SK-N-SH (cell line): Measurements from ENCODE around the gene DPYSL4. TPM values are rescaled to one million over a fixed set of nuclear protein-coding genes. Genes with fewer than 3 reads are reported as not detected.

Source experiments
- CTCF ChIA-PET: fragments of 300-600, 350-600 bp; formaldehyde crosslinking; extraction: SDS; loops from one replicate; lab custom pipeline; 2021; lab: Yijun Ruan, JAX
- POLR2A ChIA-PET: fragments of 350-600 bp; sonication (Branson Sonifier 250); formaldehyde crosslinking; extraction: SDS; loops from one replicate; lab custom pipeline; 2020; ENCODE audit warnings: antibody characterized with exemption, inconsistent platforms; lab: Yijun Ruan, JAX
- DNase-seq: peaks from one replicate; pipeline ENCODE4 v3.0.0; 2012
- H2AFZ ChIP-seq: fragments of 200-600 bp; sonication (generic); 2 replicates; pipeline ENCODE4 v1.8.1; 2016; ENCODE audit warnings: antibody characterized with exemption, mild to moderate bottlenecking, low read depth
- H3F3A ChIP-seq: fragments of 200-600 bp; sonication (generic); replicated peaks from 2 replicates; pipeline ENCODE3; 2016; ENCODE audit warnings: antibody characterized with exemption, mild to moderate bottlenecking; ENCODE audit not compliant: insufficient read depth
- H3K27ac ChIP-seq, 2 experiments: fragments of 200-500 bp in 1 of 2; fragments of 200-600 bp in 1 of 2; sonication (Bioruptor generic) in 1 of 2; sonication (generic), shearing (Covaris generic) in 1 of 2; 2 replicates each; pipeline versions ENCODE4 v1.5.1 to v1.6.1; 2014 to 2016; ENCODE audit warnings: low read depth in 2 of 2, inconsistent platforms in 1 of 2, low read length in 1 of 2, mild to moderate bottlenecking in 1 of 2, mixed read lengths in 1 of 2
- H3K27me3 ChIP-seq: fragments of 200-600 bp; sonication (generic), shearing (Covaris generic); 2 replicates; pipeline ENCODE4 v1.6.1; 2016; ENCODE audit warnings: mixed run types; ENCODE audit not compliant: insufficient read depth
- H3K36me3 ChIP-seq, 2 experiments: fragments of 200-500 bp in 1 of 2; fragments of 200-600 bp in 1 of 2; sonication (Bioruptor generic) in 1 of 2; sonication (generic) in 1 of 2; replicated peaks in 1 of 2; 2 replicates each; pipeline versions ENCODE3 to v1.5.1; 2014 to 2016; ENCODE audit warnings: low read length in 1 of 2, mild to moderate bottlenecking in 1 of 2; ENCODE audit not compliant: insufficient read depth in 2 of 2, control insufficient read depth in 1 of 2
- H3K4me1 ChIP-seq, 2 experiments: fragments of 200-500 bp in 1 of 2; fragments of 200-600 bp in 1 of 2; sonication (Bioruptor generic) in 1 of 2; sonication (generic), shearing (Covaris generic) in 1 of 2; 2 replicates each; pipeline versions ENCODE4 v1.5.1 to v1.6.1; 2014 to 2016; ENCODE audit warnings: low read depth in 1 of 2, low read length in 1 of 2, mixed run types in 1 of 2; ENCODE audit not compliant: insufficient read depth in 2 of 2, control insufficient read depth in 1 of 2
- H3K4me2 ChIP-seq: fragments of 200-600 bp; sonication (generic), shearing (Covaris generic); 2 replicates; pipeline ENCODE4 v1.6.1; 2017; ENCODE audit warnings: mixed run types
- H3K4me3 ChIP-seq, 2 experiments: fragments of 200-500 bp in 1 of 2; fragments of 200-600 bp in 1 of 2; sonication (Bioruptor generic) in 1 of 2; sonication (generic), shearing (Covaris generic) in 1 of 2; 2 replicates each; pipeline versions ENCODE4 v1.5.1 to v1.8.1; 2014 to 2016; ENCODE audit warnings: low read depth in 2 of 2, inconsistent platforms in 1 of 2, low read length in 1 of 2, mild to moderate bottlenecking in 1 of 2, mixed read lengths in 1 of 2, moderate library complexity in 1 of 2
- H3K79me2 ChIP-seq: fragments of 200-600 bp; sonication (generic); 2 replicates; pipeline ENCODE4 v1.8.1; 2017; ENCODE audit warnings: mild to moderate bottlenecking; ENCODE audit not compliant: insufficient read depth
- H3K9ac ChIP-seq: fragments of 200-600 bp; sonication (generic); 2 replicates; pipeline ENCODE4 v1.6.1; 2017; ENCODE audit warnings: mixed run types
- H3K9me2 ChIP-seq: fragments of 200-600 bp; sonication (generic); 2 replicates; pipeline ENCODE4 v1.6.1; 2017; ENCODE audit warnings: mixed run types
- H3K9me3 ChIP-seq: fragments of 200-600 bp; sonication (generic); 2 replicates; pipeline ENCODE4 v1.6.1; 2017; ENCODE audit warnings: mixed run types, mild to moderate bottlenecking, moderate library complexity
- H4K20me1 ChIP-seq: fragments of 200-600 bp; sonication (generic); 2 replicates; pipeline ENCODE4 v1.6.1; 2017; ENCODE audit warnings: mild to moderate bottlenecking, mixed run types; ENCODE audit not compliant: insufficient read depth
- CHD2 ChIP-seq: fragments of 150-350 bp; IDR thresholded peaks from 2 replicates; pipeline ENCODE4 v1.6.1; 2018; ENCODE audit warnings: low read length; ENCODE audit not compliant: partially characterized antibody
- ELF1 ChIP-seq: IDR thresholded peaks from 2 replicates; pipeline ENCODE4 v1.4.0; 2012
- GATA2 ChIP-seq: sonication (generic); formaldehyde crosslinking; IDR thresholded peaks from 2 replicates; pipeline ENCODE4 v1.5.0; 2020; ENCODE audit warnings: mild to moderate bottlenecking, missing genetic modification reagents
- JUND ChIP-seq: IDR thresholded peaks from 2 replicates; pipeline ENCODE4 v1.4.0; 2012
- MAX ChIP-seq: IDR thresholded peaks from 2 replicates; pipeline ENCODE4 v1.4.0; 2012; ENCODE audit warnings: low read depth
- MXI1 ChIP-seq: IDR thresholded peaks from 2 replicates; pipeline ENCODE4 v1.6.1; 2012; ENCODE audit warnings: mild to moderate bottlenecking, low read depth, low read length, improper control_type of control experiment
- NFIC ChIP-seq: IDR thresholded peaks from 2 replicates; pipeline ENCODE4 v1.4.0; 2012; ENCODE audit warnings: borderline replicate concordance
- NRF1 ChIP-seq: IDR thresholded peaks from 2 replicates; pipeline ENCODE4 v1.6.1; 2012; ENCODE audit warnings: low read depth, mild to moderate bottlenecking, low read length
- RCOR1 ChIP-seq: fragments of 150-350 bp; IDR thresholded peaks from 2 replicates; pipeline ENCODE4 v1.6.1; 2017; ENCODE audit warnings: antibody characterized with exemption, low read length
- REST ChIP-seq: IDR thresholded peaks from 2 replicates; pipeline ENCODE4 v1.6.1; 2012; ENCODE audit warnings: mild to moderate bottlenecking, low read depth, low read length, moderate library complexity
- RFX5 ChIP-seq: IDR thresholded peaks from 2 replicates; pipeline ENCODE4 v1.6.1; 2012; ENCODE audit warnings: mild to moderate bottlenecking, improper control_type of control experiment, low read length
- SMC3 ChIP-seq: IDR thresholded peaks from 2 replicates; pipeline ENCODE4 v1.6.1; 2012; ENCODE audit warnings: low read depth, low read length, improper control_type of control experiment
- TEAD4 ChIP-seq: IDR thresholded peaks from 2 replicates; pipeline ENCODE4 v1.4.0; 2012; ENCODE audit warnings: mild to moderate bottlenecking, borderline replicate concordance; ENCODE audit not compliant: insufficient read depth
- USF1 ChIP-seq: IDR thresholded peaks from 2 replicates; pipeline ENCODE4 v1.4.0; 2012; ENCODE audit warnings: low read depth, borderline replicate concordance
- YY1 ChIP-seq: IDR thresholded peaks from 2 replicates; pipeline ENCODE4 v1.4.0; 2012; ENCODE audit warnings: low read depth, mild to moderate bottlenecking
- WGBS: methylation state at CpG from one replicate; pipeline ENCODE4 v1.1.6; 2017; ENCODE audit warnings: low lambda C conversion rate; 5-methylcytosine and 5-hydroxymethylcytosine counted together
- polyA plus RNA-seq, 3 experiments: library from polyadenylated mRNA; depleted of rRNA; stranded (reverse); fragments of >200 nt; gene quantifications; 2 replicates each; pipeline ENCODE4 v1.2.3, GENCODE V29; 2012

Gene DPYSL4
- polyA plus RNA-seq, 1 of the 3 experiments (the other 2 are of a cell fraction): 21.8 TPM

GRCh38 chr10:132211246-132211645 is 24.5 kb downstream of the DPYSL4 start:
- H3K36me3 ChIP-seq: no peaks in the 10 kb centered on the region
- H3K27ac ChIP-seq: no peak overlapping the region
- WGBS: 100% methylated on average over 3 of the region's 14 CpGs
- H3K9me2 ChIP-seq: no peaks in the 10 kb centered on the region
- H2AFZ ChIP-seq: no peak overlapping the region
- H3K9ac ChIP-seq: no peak overlapping the region
- no peak for DNase-seq
- no peaks in the 10 kb centered on the region for H3F3A ChIP-seq
- no peaks in the 10 kb centered on the region for H3K79me2 ChIP-seq
- H3K27me3 ChIP-seq: no peaks in the 10 kb centered on the region
- TF ChIP-seq RCOR1 (no peak), USF1 (no peak), YY1 (no peak), RFX5 (no peak), JUND (no peak), NFIC (no peak), MAX (no peak)
- no peaks in the 10 kb centered on the region; a peak in 1 of 4 replicates for H3K4me1 ChIP-seq
- no peak overlapping the region for H3K4me3 ChIP-seq
- ChIA-PET CTCF (interaction anchor here (1.6 kb wide), 1 partner anchor 247 kb away, joined by 4 read pairs; no protein-coding TSS in a partner anchor), POLR2A (no interaction called here)
- H3K9me3 ChIP-seq: no peaks in the 10 kb centered on the region
- no peak overlapping the region for H3K4me2 ChIP-seq
- H4K20me1 ChIP-seq: no peaks in the 10 kb centered on the region

GRCh38 chr10:132212816-132213215 is 26.1 kb downstream of the DPYSL4 start:
- TF ChIP-seq NRF1: no peak
- no peak for TF ChIP-seq TEAD4
- TF ChIP-seq REST: no peak
- TF ChIP-seq GATA2 (CRISPR knock-in tag): no peak
- no peak for TF ChIP-seq USF1
- no peak for TF ChIP-seq JUND
- TF ChIP-seq RFX5: no peak
- no peak for TF ChIP-seq CHD2
- no peak for TF ChIP-seq ELF1
- TF ChIP-seq SMC3: no peak
- no peak for TF ChIP-seq MXI1
- Histone ChIP-seq H2AFZ (no peak overlapping the region), H3K9me2 (no peaks in the 10 kb centered on the region), H3K36me3 (no peaks in the 10 kb centered on the region), H3K27ac (no peak overlapping the region), H3F3A (no peaks in the 10 kb centered on the region), H3K27me3 (no peaks in the 10 kb centered on the region), H3K4me1 (no peaks in the 10 kb centered on the region; a peak in 1 of 4 replicates), H3K4me2 (no peak overlapping the region), H3K9ac (no peak overlapping the region), H3K9me3 (no peaks in the 10 kb centered on the region), H4K20me1 (no peaks in the 10 kb centered on the region), H3K79me2 (no peaks in the 10 kb centered on the region), H3K4me3 (no peak overlapping the region)
- POLR2A ChIA-PET: no interaction called here
- CTCF ChIA-PET: interaction anchor here (1.6 kb wide), 1 partner anchor 246 kb away, joined by 4 read pairs; no protein-coding TSS in a partner anchor
- WGBS: 89% methylated on average over 9 of the region's 9 CpGs
- DNase-seq: no peak
